Right lobe of liver (tissue), 4 donors: ENCODE measurements around the gene CREB3L2.

Experiments
- POLR2A ChIP-seq: fragments of 450-650 bp; IDR thresholded peaks from one replicate; pipeline ENCODE4 v1.6.1; 2017; ENCODE audit warnings: antibody characterized with exemption, mild to moderate bottlenecking
- TF ChIP-seq, protein P1 (sequence below), 4 donors: fragments of 200-600 bp in 3 of 4; fragments of 450-650 bp in 1 of 4; IDR thresholded peaks; one replicate each; pipeline versions ENCODE4 v1.5.1 to v1.8.0; 2016 to 2022; ENCODE audit warnings: antibody characterized with exemption in 4 of 4, mild to moderate bottlenecking in 2 of 4
- donor health status: DM: no; HTN: no; CAD: no.
- donor health status: DM: no; HTN: no; CAD: no.
- donor health status: DM: no; HTN: yes; CAD: no.

DNA sequence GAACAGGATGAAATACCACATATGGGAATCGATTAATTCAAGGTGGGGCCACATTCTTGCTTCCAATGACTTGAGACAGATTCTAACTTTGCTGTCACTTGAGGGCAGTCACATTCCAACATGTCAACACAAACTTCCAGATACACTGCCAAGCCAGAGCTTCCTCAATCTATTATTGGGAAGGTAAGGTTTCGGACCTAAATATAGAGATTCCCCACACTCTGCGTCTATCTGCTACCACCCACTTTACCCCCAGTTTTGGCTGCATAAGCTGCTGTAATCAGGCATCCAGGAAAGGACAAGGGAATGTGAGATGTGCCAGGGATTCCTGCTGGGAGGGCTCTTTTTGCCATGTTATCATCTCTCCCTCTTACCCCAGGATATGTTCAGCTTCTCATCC lies 134.6 kb downstream of the CREB3L2 start:
- TF ChIP-seq, protein P1, sequence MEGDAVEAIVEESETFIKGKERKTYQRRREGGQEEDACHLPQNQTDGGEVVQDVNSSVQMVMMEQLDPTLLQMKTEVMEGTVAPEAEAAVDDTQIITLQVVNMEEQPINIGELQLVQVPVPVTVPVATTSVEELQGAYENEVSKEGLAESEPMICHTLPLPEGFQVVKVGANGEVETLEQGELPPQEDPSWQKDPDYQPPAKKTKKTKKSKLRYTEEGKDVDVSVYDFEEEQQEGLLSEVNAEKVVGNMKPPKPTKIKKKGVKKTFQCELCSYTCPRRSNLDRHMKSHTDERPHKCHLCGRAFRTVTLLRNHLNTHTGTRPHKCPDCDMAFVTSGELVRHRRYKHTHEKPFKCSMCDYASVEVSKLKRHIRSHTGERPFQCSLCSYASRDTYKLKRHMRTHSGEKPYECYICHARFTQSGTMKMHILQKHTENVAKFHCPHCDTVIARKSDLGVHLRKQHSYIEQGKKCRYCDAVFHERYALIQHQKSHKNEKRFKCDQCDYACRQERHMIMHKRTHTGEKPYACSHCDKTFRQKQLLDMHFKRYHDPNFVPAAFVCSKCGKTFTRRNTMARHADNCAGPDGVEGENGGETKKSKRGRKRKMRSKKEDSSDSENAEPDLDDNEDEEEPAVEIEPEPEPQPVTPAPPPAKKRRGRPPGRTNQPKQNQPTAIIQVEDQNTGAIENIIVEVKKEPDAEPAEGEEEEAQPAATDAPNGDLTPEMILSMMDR (IDR thresholded peaks at IDR 0.05) = no peak
- no peak for TF ChIP-seq POLR2A
